VCaP (cell line): Measurements from ENCODE around the gene TMEM120B.

Experiments
- H3K27ac ChIP-seq: fragments of 450-650 bp; 2 replicates; pipeline ENCODE4 v1.5.1; 2017
- TF ChIP-seq, protein P1 (sequence below): fragments of 450-650 bp; conservative IDR thresholded peaks from 2 replicates; pipeline ENCODE4 v1.5.1; 2017; ENCODE audit warnings: mild to moderate bottlenecking, moderate library complexity

Gene TMEM120B

DNA sequence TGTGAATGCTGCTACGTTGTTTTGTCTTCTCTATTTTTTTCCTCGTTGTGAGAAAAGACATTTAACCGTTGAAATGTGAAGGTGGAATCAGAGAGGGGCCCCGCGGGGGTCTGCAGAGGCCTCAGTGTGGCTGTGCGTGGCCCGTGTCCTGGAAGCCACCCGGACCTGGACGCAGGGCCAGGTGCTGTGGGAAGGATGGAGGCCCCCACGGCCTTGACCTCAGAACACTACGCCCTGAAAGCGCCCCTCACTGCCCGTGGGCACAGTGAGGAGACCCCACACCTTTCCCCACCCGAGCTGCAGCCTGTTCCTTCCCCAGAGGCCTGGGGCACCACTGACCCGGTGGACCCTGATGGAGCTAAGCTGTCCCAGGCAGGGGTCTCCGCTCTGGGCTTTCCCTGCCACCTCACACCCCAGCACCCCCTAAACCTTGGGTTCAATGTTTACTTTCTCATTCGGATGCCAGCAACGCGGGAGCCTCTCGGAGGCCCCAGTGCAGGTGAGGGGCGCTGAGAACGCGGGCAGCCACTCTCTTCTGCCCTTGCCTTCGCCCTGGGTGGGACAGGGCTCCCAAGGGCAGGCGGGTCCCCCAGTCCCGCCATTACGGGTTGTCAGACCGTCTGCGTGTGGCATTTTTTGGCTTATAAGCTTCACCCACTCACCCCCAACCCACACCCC lies 118.2 kb downstream of the TMEM120B start:
- TF ChIP-seq, protein P1, sequence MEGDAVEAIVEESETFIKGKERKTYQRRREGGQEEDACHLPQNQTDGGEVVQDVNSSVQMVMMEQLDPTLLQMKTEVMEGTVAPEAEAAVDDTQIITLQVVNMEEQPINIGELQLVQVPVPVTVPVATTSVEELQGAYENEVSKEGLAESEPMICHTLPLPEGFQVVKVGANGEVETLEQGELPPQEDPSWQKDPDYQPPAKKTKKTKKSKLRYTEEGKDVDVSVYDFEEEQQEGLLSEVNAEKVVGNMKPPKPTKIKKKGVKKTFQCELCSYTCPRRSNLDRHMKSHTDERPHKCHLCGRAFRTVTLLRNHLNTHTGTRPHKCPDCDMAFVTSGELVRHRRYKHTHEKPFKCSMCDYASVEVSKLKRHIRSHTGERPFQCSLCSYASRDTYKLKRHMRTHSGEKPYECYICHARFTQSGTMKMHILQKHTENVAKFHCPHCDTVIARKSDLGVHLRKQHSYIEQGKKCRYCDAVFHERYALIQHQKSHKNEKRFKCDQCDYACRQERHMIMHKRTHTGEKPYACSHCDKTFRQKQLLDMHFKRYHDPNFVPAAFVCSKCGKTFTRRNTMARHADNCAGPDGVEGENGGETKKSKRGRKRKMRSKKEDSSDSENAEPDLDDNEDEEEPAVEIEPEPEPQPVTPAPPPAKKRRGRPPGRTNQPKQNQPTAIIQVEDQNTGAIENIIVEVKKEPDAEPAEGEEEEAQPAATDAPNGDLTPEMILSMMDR: no peak
- no peak overlapping the region for H3K27ac ChIP-seq
